K562 (cell line): ENCODE data around the gene DYNLL1. TPM values are rescaled to one million over a fixed set of nuclear protein-coding genes. Genes with fewer than 3 reads are reported as not detected.

Source experiments
- ARID4B ChIP-seq: sonication (generic); formaldehyde crosslinking; IDR thresholded peaks from 2 replicates; pipeline ENCODE4 v1.8.0; 2022; ENCODE audit warnings: mild to moderate bottlenecking, missing genetic modification reagents
- DMBX1 ChIP-seq: fragments of 250-450 bp; sonication (Bioruptor Pico); IDR thresholded peaks from 2 replicates; pipeline ENCODE4 v1.8.0; 2022; ENCODE audit warnings: inconsistent platforms, mild to moderate bottlenecking, moderate library complexity, borderline replicate concordance
- FOS ChIP-seq: IDR thresholded peaks from 3 replicates; pipeline ENCODE4 v1.6.1; 2011; ENCODE audit not compliant: insufficient read length; ENCODE audit errors: extremely low read depth
- JUN ChIP-seq, 2 experiments: sonication (generic) in 1 of 2; formaldehyde crosslinking in 1 of 2; IDR thresholded peaks; 2 replicates each; pipeline versions ENCODE4 v1.6.1 to v1.8.0; 2012 to 2022; ENCODE audit warnings: borderline replicate concordance in 2 of 2, mild to moderate bottlenecking in 2 of 2, improper control_type of control experiment in 1 of 2, low read depth in 1 of 2, low read length in 1 of 2, missing genetic modification reagents in 1 of 2
- POLR2A ChIP-seq: fragments of 450-650 bp; conservative IDR thresholded peaks from 2 replicates; pipeline ENCODE4 v1.6.1; 2016
- RBM39 ChIP-seq: fragments of 200-400 bp; formaldehyde crosslinking; optimal IDR thresholded peaks from 2 replicates; pipeline ENCODE3; 2018; ENCODE audit warnings: low read depth, low read length
- SAFB ChIP-seq: fragments of 200-400 bp; formaldehyde crosslinking; IDR thresholded peaks from 2 replicates; pipeline ENCODE4 v1.6.1; 2017; ENCODE audit warnings: low read depth, low read length, borderline replicate concordance
- ZBTB40 ChIP-seq, 2 experiments: fragments of 450-650 bp in 1 of 2; sonication (generic) in 1 of 2; formaldehyde crosslinking in 1 of 2; IDR thresholded peaks; 2 replicates each; pipeline versions ENCODE4 v1.7.1 to v1.9.0; 2016 to 2022; ENCODE audit warnings: inconsistent platforms in 1 of 2, mild to moderate bottlenecking in 1 of 2, missing genetic modification reagents in 1 of 2
- ZNF518B ChIP-seq: fragments of 250-450 bp; sonication (Bioruptor Pico); IDR thresholded peaks from 2 replicates; pipeline ENCODE4 v1.5.0; 2021; ENCODE audit warnings: mild to moderate bottlenecking, moderate library complexity
- polyA plus RNA-seq, 8 experiments: library from polyadenylated mRNA; depleted of rRNA in 4 of 8; stranded (reverse) in 5 of 8; unstranded in 3 of 8; fragments of >200 nt; fragmentation: Nextera tagmentation in 2 of 8; fragmentation: Illumina TruSeq in 1 of 8; extraction: Ambion mirVana in 2 of 8; extraction: Trizol in 1 of 8; gene quantifications; 2 replicates each; pipeline versions ENCODE4 v1.2.1 to v1.2.3, GENCODE V29; 2011 to 2014; ENCODE audit warnings: inconsistent platforms in 1 of 8, missing spikeins in 1 of 8
- total RNA-seq, 7 experiments: library from RNA; depleted of rRNA in 6 of 7; stranded (reverse); fragments of >200 nt in 6 of 7; fragmentation: Illumina TruSeq in 2 of 7; extraction: Trizol in 2 of 7; gene quantifications; 2 replicates each; pipeline versions ENCODE4 v1.2.1 to v1.2.3, GENCODE V29; 2011 to 2021; ENCODE audit warnings: low replicate concordance in 1 of 7

DYNLL1 gene
- total and polyA plus RNA-seq, 9 of the 15 experiments (the other 6 are each of a cell fraction or from before 2014, with no cell fraction given), result 303 to 1,112 (median 468) TPM

GRCh38 chr12:120534203-120534702, 38.3 kb downstream of the DYNLL1 start, which contains the start of gene RNF10 (continued):
- TF ChIP-seq ZNF518B (CRISPR knock-in tag) (no peak), ZBTB40 (IDR thresholded peaks at IDR 0.05) (peak; percentile 54; the same call in 1 of the 2 replicates), ZBTB40 (CRISPR knock-in tag; IDR thresholded peaks at IDR 0.05) (no peak), RBM39 (no peak), DMBX1 (CRISPR knock-in tag) (no peak), JUN (IDR thresholded peaks at IDR 0.05; ENCODE audit: borderline replicate concordance, low read depth, low read length) (no peak), JUN (CRISPR knock-in tag; IDR thresholded peaks at IDR 0.05; ENCODE audit: borderline replicate concordance) (no peak), FOS (no peak), POLR2A (peak; percentile 94), ARID4B (CRISPR knock-in tag) (peak; percentile 63; the same call in 1 of the 2 replicates), SAFB (no peak)
